HUDEP-2 (cell line): ENCODE results near the gene AP3D1.

Experiments
- DNase-seq, 76 experiments: peaks; one replicate each; lab custom pipeline; 2025; ENCODE audit not compliant: unreplicated experiment in 76 of 76; lab: John Stamatoyannopoulos, UW

Gene AP3D1

GRCh38 chr19:2070436-2070827 is 80.9 kb downstream of the AP3D1 start:
- no peak for DNase-seq

GRCh38 chr19:2064788-2065524 is 86.4 kb downstream of the AP3D1 start:
- DNase-seq = no peak

- no peak for DNase-seq
Observed at GRCh38 chr19:2064395-2064787, 87.0 kb downstream of the AP3D1 start.

- no peak for DNase-seq
Observed at GRCh38 chr19:2063824-2064223, 87.5 kb downstream of the AP3D1 start.

- DNase-seq = no peak
Observed at GRCh38 chr19:2062770-2063169, 88.6 kb downstream of the AP3D1 start.

- DNase-seq = no peak
Observed at GRCh38 chr19:2062389-2062729, 89.0 kb downstream of the AP3D1 start.

GRCh38 chr19:2061495-2062388 is 89.6 kb downstream of the AP3D1 start:
- peak; percentile 76 to 100 (median 99) for DNase-seq

GRCh38 chr19:2060884-2061494 is 90.4 kb downstream of the AP3D1 start:
- peak in 59 of 76 experiments; percentile 53 to 99 (median 84) for DNase-seq

- peak in 68 of 76 experiments; percentile 25 to 91 (median 71) for DNase-seq
Observed at GRCh38 chr19:2059422-2060201, 91.8 kb downstream of the AP3D1 start.

- DNase-seq = peak in 1 of 76 experiments; percentile 61
Observed at GRCh38 chr19:2058570-2059421, 92.6 kb downstream of the AP3D1 start.

- no peak for DNase-seq
Observed at GRCh38 chr19:2057484-2058469, 93.6 kb downstream of the AP3D1 start.

- DNase-seq = no peak
Observed at GRCh38 chr19:2056837-2057192, 94.6 kb downstream of the AP3D1 start.

- peak in 22 of 76 experiments; percentile 7 to 53 (median 34) for DNase-seq
Observed at GRCh38 chr19:2055931-2056836, 95.2 kb downstream of the AP3D1 start.

GRCh38 chr19:2054763-2055162 is 96.6 kb downstream of the AP3D1 start:
- DNase-seq = peak in 20 of 76 experiments; percentile 5 to 53 (median 30)

GRCh38 chr19:2053601-2054389 is 97.6 kb downstream of the AP3D1 start:
- no peak for DNase-seq

- DNase-seq = peak in 8 of 76 experiments; percentile 25 to 74 (median 44)
Observed at GRCh38 chr19:2051773-2052704, 99.3 kb downstream of the AP3D1 start.
